ENCODE measurements around the gene NDUFV3.

DNA sequence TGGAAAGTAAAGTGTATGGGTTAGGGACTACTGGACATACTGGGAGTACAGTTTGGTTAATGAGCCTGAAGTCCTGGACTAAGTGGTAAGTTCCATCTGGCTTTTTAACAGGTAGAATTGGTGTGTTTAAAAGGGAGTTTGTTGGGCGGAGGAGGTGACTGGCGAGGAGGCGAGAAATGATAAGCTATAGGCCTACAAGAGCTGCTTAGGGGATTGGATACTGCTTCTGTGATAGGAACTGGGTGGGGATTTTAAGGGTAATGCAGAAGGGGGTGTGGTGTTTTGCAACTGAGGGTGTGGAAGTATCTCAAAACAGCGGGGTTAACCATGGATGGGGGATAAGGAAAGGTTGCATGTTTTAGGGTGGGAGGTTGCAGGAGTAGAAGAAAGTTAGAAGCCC lies 28.8 kb downstream of the NDUFV3 start:
- no peak for TF ChIP-seq EZH2 (IDR thresholded peaks at IDR 0.05; ENCODE audit: borderline replicate concordance, insufficient read depth, low read length, poor library complexity, severe bottlenecking)
- TF ChIP-seq, protein P1, sequence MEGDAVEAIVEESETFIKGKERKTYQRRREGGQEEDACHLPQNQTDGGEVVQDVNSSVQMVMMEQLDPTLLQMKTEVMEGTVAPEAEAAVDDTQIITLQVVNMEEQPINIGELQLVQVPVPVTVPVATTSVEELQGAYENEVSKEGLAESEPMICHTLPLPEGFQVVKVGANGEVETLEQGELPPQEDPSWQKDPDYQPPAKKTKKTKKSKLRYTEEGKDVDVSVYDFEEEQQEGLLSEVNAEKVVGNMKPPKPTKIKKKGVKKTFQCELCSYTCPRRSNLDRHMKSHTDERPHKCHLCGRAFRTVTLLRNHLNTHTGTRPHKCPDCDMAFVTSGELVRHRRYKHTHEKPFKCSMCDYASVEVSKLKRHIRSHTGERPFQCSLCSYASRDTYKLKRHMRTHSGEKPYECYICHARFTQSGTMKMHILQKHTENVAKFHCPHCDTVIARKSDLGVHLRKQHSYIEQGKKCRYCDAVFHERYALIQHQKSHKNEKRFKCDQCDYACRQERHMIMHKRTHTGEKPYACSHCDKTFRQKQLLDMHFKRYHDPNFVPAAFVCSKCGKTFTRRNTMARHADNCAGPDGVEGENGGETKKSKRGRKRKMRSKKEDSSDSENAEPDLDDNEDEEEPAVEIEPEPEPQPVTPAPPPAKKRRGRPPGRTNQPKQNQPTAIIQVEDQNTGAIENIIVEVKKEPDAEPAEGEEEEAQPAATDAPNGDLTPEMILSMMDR (IDR thresholded peaks at IDR 0.05; ENCODE audit: poor library complexity, severe bottlenecking) = no peak
- TF ChIP-seq POLR2AphosphoS5 (IDR thresholded peaks at IDR 0.05) = no peak
- no peak for TF ChIP-seq TAF1 (IDR thresholded peaks at IDR 0.05; ENCODE audit: low read depth)
- no peak for TF ChIP-seq MXI1 (conservative IDR thresholded peaks at IDR 0.05; ENCODE audit: poor library complexity, severe bottlenecking)
- TF ChIP-seq, protein P2, sequence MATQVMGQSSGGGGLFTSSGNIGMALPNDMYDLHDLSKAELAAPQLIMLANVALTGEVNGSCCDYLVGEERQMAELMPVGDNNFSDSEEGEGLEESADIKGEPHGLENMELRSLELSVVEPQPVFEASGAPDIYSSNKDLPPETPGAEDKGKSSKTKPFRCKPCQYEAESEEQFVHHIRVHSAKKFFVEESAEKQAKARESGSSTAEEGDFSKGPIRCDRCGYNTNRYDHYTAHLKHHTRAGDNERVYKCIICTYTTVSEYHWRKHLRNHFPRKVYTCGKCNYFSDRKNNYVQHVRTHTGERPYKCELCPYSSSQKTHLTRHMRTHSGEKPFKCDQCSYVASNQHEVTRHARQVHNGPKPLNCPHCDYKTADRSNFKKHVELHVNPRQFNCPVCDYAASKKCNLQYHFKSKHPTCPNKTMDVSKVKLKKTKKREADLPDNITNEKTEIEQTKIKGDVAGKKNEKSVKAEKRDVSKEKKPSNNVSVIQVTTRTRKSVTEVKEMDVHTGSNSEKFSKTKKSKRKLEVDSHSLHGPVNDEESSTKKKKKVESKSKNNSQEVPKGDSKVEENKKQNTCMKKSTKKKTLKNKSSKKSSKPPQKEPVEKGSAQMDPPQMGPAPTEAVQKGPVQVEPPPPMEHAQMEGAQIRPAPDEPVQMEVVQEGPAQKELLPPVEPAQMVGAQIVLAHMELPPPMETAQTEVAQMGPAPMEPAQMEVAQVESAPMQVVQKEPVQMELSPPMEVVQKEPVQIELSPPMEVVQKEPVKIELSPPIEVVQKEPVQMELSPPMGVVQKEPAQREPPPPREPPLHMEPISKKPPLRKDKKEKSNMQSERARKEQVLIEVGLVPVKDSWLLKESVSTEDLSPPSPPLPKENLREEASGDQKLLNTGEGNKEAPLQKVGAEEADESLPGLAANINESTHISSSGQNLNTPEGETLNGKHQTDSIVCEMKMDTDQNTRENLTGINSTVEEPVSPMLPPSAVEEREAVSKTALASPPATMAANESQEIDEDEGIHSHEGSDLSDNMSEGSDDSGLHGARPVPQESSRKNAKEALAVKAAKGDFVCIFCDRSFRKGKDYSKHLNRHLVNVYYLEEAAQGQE (IDR thresholded peaks at IDR 0.05; ENCODE audit: borderline replicate concordance) = no peak
- TF ChIP-seq RAD21 (conservative IDR thresholded peaks at IDR 0.05) = no peak
- TF ChIP-seq SMC3 (conservative IDR thresholded peaks at IDR 0.05; ENCODE audit: poor library complexity) = no peak
- no peak for TF ChIP-seq EP300 (conservative IDR thresholded peaks at IDR 0.05; ENCODE audit: poor library complexity, severe bottlenecking)

Data from neural cell (in vitro differentiated cells).